ENCODE results near the gene PLEKHG4B. TPM values are rescaled to one million over a fixed set of nuclear protein-coding genes. Genes with fewer than 3 reads are reported as not detected.

Gene PLEKHG4B
- total and polyA plus RNA-seq, 10 donors: under 0.01 to 0.51 (median 0.20) TPM; not detected in 2

DNA sequence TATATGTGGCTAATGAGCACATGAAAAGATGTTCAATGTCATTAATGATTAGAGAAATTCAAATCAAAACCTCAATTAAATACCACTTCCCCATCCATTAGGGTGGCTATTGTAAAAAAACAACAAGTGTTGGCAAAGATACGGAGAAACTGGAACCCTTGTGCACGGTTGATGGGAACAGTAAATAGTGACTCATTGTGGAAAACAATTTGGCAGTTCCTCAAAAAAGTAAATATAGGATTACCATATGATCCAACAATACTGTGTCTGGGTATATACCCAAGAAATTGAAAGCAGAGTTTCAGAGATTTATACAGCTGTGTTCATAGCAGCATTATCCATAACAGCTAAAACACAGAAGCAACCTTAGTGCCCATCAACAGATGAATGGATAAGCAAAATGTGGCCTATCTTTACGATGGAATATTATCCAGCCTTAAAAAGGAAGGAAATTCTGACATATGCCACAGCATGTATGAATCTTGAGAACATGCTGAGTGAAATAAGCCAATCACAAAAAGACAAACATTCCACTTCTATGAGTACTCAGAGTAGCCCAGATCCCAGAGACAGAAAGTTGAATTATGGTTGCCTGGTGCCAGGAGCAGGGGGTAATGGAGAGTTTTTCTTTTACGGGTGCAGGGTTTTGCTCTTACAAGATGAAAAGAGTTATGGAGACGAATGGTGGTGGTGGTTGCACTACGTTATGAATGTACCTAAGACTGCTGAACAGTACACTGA lies 57.9 kb downstream of the PLEKHG4B start:
- Histone ChIP-seq H3K4me1 (no peaks in the 10 kb centered on the region), H3K27me3 (replicated peaks in 1 of 7) (peaks cover 0 to 8% (median 0%) of the 10 kb centered on the region in 7 donors), H3K27ac (no peak overlapping the region), H3K36me3 (peaks cover 0 to 4% (median 0%) of the 10 kb centered on the region in 6 donors), H3K9me3 (peaks cover 0 to 35% (median 30%) of the 10 kb centered on the region in 8 donors), H3K4me3 (no peak overlapping the region)
- TF ChIP-seq POLR2A (IDR thresholded peaks at IDR 0.05): no peak
- TF ChIP-seq, protein P1, sequence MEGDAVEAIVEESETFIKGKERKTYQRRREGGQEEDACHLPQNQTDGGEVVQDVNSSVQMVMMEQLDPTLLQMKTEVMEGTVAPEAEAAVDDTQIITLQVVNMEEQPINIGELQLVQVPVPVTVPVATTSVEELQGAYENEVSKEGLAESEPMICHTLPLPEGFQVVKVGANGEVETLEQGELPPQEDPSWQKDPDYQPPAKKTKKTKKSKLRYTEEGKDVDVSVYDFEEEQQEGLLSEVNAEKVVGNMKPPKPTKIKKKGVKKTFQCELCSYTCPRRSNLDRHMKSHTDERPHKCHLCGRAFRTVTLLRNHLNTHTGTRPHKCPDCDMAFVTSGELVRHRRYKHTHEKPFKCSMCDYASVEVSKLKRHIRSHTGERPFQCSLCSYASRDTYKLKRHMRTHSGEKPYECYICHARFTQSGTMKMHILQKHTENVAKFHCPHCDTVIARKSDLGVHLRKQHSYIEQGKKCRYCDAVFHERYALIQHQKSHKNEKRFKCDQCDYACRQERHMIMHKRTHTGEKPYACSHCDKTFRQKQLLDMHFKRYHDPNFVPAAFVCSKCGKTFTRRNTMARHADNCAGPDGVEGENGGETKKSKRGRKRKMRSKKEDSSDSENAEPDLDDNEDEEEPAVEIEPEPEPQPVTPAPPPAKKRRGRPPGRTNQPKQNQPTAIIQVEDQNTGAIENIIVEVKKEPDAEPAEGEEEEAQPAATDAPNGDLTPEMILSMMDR (IDR thresholded peaks at IDR 0.05 in 8 of 11, conservative IDR thresholded peaks at IDR 0.05 in 3 of 11): no peak
- no peak for TF ChIP-seq POLR2AphosphoS5 (IDR thresholded peaks at IDR 0.05)
- intact Hi-C loops (cut with DNase I; ENCODE audit: low total_unique reads): no loop called here
- WGBS, 5 donors: 83 to 94% (median 89%) methylated on average over 6 of the region's 6 CpGs
- no peak for DNase-seq

DNA sequence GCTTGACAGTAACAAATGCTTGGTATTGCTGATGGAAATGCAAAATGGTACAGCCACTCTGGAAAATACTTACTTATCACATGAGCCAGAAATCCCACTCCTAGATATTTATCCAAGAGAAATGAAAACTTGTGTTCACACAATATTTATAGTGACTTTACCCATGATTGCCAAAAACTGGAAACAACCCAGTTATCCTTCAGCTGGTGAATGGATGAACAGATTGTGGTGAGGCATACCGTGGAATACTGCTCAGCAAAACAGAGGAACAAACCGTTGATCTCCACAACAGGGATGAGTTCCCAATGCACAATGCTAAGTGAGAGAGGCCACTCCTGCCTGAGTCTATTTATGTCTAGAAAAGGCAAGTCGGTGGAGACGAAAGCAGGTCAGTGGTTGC lies 58.8 kb downstream of the PLEKHG4B start:
- DNase-seq: no peak
- intact Hi-C loops (cut with DNase I; ENCODE audit: low total_unique reads): no loop called here
- no peaks in the 10 kb centered on the region for H3K4me1 ChIP-seq
- H3K27ac ChIP-seq: no peak overlapping the region
- H3K36me3 ChIP-seq: peaks cover 0 to 4% (median 0%) of the 10 kb centered on the region in 6 donors
- no peaks in the 10 kb centered on the region for H3K27me3 ChIP-seq (replicated peaks in 1 of 7)
- TF ChIP-seq, protein P1 (IDR thresholded peaks at IDR 0.05 in 8 of 11, conservative IDR thresholded peaks at IDR 0.05 in 3 of 11): no peak
- TF ChIP-seq POLR2A (IDR thresholded peaks at IDR 0.05): no peak
- TF ChIP-seq POLR2AphosphoS5 (IDR thresholded peaks at IDR 0.05): no peak
- WGBS, 5 donors: 87 to 98% (median 92%) methylated on average over 4 of the region's 4 CpGs
- no peak overlapping the region for H3K4me3 ChIP-seq
- H3K9me3 ChIP-seq: peaks cover 0 to 35% (median 30%) of the 10 kb centered on the region in 8 donors

DNA sequence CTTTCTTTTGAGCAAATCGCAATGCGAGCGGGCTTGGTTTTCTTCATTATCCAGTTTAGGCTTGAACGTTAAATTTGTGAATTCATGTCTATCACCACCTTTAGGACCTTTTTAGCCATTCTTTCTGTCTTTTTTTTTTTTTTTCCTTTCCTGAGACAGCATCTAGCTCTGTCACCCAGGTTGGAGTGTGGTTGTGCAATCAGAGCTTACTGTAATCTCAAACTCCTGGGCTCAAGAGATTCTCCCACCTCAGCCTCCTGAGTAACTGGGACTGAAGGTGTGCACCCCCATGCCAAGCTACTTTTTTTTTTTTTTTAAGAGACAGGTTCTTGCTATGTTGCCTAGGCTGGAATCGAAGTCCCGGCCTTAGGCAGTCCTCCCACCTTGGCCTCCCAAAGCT lies 60.1 kb downstream of the PLEKHG4B start:
- DNase-seq: no peak
- Histone ChIP-seq H3K27ac (no peak overlapping the region), H3K4me1 (no peaks in the 10 kb centered on the region), H3K36me3 (peaks cover 0 to under 1% (median 0%) of the 10 kb centered on the region in 6 donors), H3K27me3 (replicated peaks in 1 of 7) (peaks cover 0 to 5% (median 0%) of the 10 kb centered on the region in 7 donors), H3K4me3 (no peak overlapping the region), H3K9me3 (peaks cover 0 to 25% (median 22%) of the 10 kb centered on the region in 8 donors)
- intact Hi-C loops (cut with DNase I; ENCODE audit: low total_unique reads): no loop called here
- 63 to 96% (median 93%) methylated on average over 6 of the region's 6 CpGs for WGBS, 5 donors
- TF ChIP-seq, protein P1 (IDR thresholded peaks at IDR 0.05 in 8 of 11, conservative IDR thresholded peaks at IDR 0.05 in 3 of 11): no peak
- TF ChIP-seq POLR2A (IDR thresholded peaks at IDR 0.05) (no peak), POLR2AphosphoS5 (IDR thresholded peaks at IDR 0.05) (no peak)

DNA sequence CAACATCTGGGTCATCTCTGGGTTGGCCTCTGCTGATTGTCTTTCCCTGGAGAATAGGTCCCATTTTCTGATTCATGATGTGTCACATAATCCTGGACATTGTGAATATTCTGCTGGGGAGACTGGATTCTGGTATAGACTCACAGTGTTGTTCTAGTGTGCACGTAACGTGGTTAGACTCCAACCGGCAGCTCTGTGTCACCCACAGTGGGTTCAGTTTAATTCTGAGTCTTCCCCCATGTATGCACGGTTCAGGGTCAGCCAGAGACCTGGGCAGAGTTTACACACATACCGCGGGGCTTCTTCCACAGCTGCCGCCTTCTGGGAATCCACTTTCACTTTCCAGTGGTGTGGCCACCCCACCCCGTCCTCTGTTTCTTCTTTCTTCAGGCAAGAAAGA lies 61.3 kb downstream of the PLEKHG4B start:
- 65 to 79% (median 73%) methylated on average over 8 of the region's 8 CpGs for WGBS, 5 donors
- no peak for DNase-seq
- intact Hi-C loops (cut with DNase I; ENCODE audit: low total_unique reads): no loop called here
- Histone ChIP-seq H3K9me3 (peaks cover 0 to 13% (median 11%) of the 10 kb centered on the region in 8 donors), H3K4me1 (no peaks in the 10 kb centered on the region), H3K4me3 (no peak overlapping the region), H3K27me3 (replicated peaks in 1 of 7) (peaks cover 0 to 11% (median 0%) of the 10 kb centered on the region in 7 donors), H3K27ac (no peak overlapping the region), H3K36me3 (no peaks in the 10 kb centered on the region)
- TF ChIP-seq, protein P1 (IDR thresholded peaks at IDR 0.05 in 8 of 11, conservative IDR thresholded peaks at IDR 0.05 in 3 of 11): no peak

All from spleen (tissue), 11 donors.